ENCODE data around the gene CLPTM1L. TPM values are rescaled to one million over a fixed set of nuclear protein-coding genes. Genes with fewer than 3 reads are reported as not detected.

Gene CLPTM1L
- total RNA-seq, 1 donor from 2014 or later: 34.2 TPM

DNA sequence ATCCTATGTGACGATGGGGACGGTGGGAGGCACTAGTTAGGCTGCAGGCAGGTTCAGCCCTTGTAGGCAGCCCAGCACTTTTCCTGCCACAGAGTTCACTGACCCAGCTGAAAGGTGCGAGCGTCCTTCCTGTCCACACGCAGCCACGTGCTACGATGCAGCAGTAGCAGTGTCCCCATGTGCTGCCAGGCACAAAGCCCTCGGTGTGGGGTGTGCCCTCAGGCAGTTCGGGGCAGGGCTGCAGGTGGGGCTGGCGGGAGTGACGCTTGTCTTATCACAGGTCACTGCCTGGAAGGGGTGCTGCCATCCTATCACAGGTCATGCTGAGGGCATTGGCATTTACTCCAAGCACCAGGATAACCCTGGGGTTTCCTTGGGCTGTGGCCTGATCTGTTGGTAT lies 46.8 kb upstream of the CLPTM1L start:
- H3K27me3 ChIP-seq (ENCODE audit: low read depth): peaks cover 93% of the 10 kb centered on the region
- H3K4me3 ChIP-seq: no peak overlapping the region
- no peaks in the 10 kb centered on the region for H3K36me3 ChIP-seq
- H3K4me1 ChIP-seq: peaks cover 1% of the 10 kb centered on the region
- DNase-seq: no peak
- TF ChIP-seq, protein P1, sequence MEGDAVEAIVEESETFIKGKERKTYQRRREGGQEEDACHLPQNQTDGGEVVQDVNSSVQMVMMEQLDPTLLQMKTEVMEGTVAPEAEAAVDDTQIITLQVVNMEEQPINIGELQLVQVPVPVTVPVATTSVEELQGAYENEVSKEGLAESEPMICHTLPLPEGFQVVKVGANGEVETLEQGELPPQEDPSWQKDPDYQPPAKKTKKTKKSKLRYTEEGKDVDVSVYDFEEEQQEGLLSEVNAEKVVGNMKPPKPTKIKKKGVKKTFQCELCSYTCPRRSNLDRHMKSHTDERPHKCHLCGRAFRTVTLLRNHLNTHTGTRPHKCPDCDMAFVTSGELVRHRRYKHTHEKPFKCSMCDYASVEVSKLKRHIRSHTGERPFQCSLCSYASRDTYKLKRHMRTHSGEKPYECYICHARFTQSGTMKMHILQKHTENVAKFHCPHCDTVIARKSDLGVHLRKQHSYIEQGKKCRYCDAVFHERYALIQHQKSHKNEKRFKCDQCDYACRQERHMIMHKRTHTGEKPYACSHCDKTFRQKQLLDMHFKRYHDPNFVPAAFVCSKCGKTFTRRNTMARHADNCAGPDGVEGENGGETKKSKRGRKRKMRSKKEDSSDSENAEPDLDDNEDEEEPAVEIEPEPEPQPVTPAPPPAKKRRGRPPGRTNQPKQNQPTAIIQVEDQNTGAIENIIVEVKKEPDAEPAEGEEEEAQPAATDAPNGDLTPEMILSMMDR (IDR thresholded peaks at IDR 0.05; ENCODE audit: borderline replicate concordance): no peak
- intact Hi-C loops (cut with micrococcal nuclease): no loop called here
- H3K27ac ChIP-seq (replicated peaks): no peak overlapping the region
- H3K9me3 ChIP-seq (replicated peaks): no peaks in the 10 kb centered on the region

DNA sequence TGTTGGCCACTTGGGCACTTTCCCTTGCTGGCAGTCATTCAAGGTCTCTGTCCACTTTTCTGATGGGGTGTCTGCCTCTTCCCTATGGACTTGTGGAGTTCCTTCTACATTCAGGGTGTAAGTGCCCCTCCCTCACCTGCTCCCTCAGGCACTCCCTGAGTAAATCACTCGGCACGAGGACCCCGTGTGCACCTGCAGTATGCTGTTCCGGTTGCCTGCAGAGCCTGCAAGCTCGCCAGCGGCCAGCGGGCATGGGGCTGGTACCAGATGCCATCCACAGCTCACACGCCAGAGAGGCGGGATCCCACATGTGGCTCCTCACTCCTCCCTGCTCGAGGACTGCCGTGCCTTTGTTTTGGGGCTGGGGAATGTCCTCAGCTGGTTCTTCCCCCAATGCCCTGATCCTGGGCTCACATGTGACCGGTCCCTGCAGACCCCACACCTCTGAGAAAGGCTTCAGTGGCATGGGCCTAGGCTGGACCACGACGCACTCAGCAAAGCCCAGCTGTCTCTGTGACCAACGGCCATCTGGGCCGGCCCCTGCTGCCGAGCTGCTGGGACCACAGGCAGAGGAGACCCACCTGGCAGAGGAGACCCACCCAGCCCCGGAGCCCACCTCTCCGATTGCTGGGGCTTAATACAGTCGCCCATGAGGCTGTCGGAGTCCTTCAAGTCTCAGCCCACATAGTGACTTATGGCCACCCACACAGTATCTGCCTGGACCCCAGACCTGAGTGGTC lies 46.1 kb upstream of the CLPTM1L start:
- H3K9me3 ChIP-seq (replicated peaks): no peaks in the 10 kb centered on the region
- TF ChIP-seq, protein P1 (IDR thresholded peaks at IDR 0.05; ENCODE audit: borderline replicate concordance): no peak
- H3K27me3 ChIP-seq (ENCODE audit: low read depth): peaks cover 93% of the 10 kb centered on the region
- intact Hi-C loops (cut with micrococcal nuclease): no loop called here
- no peaks in the 10 kb centered on the region for H3K36me3 ChIP-seq
- no peak overlapping the region for H3K27ac ChIP-seq (replicated peaks)
- DNase-seq: no peak
- H3K4me1 ChIP-seq: peaks cover 8% of the 10 kb centered on the region
- H3K4me3 ChIP-seq: no peak overlapping the region

DNA sequence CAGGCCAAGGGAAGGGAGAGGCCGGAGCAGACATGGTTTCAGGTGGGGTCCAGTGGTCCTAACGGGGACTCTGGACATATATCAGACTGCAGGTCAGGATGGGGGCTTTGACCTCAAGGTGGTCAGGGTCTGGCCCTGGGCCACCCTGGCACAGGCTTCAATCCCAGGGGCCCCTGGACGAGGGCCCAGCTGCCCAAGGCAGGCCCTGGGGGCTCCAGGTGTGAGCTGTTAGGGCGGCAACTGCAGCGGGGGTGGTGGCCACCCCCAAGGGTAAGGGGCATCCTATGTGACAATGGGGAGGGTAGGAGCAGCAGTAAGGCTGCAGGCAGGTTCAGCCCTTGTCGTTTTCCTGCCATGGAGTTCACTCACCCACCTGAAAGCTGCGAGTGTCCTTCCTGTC lies 45.4 kb upstream of the CLPTM1L start:
- no peaks in the 10 kb centered on the region for H3K9me3 ChIP-seq (replicated peaks)
- DNase-seq: no peak
- H3K36me3 ChIP-seq: no peaks in the 10 kb centered on the region
- peaks cover 86% of the 10 kb centered on the region for H3K27me3 ChIP-seq (ENCODE audit: low read depth)
- no peak overlapping the region for H3K27ac ChIP-seq (replicated peaks)
- TF ChIP-seq, protein P1 (IDR thresholded peaks at IDR 0.05; ENCODE audit: borderline replicate concordance): no peak
- intact Hi-C loops (cut with micrococcal nuclease): no loop called here
- peaks cover 14% of the 10 kb centered on the region for H3K4me1 ChIP-seq
- no peak overlapping the region for H3K4me3 ChIP-seq

DNA sequence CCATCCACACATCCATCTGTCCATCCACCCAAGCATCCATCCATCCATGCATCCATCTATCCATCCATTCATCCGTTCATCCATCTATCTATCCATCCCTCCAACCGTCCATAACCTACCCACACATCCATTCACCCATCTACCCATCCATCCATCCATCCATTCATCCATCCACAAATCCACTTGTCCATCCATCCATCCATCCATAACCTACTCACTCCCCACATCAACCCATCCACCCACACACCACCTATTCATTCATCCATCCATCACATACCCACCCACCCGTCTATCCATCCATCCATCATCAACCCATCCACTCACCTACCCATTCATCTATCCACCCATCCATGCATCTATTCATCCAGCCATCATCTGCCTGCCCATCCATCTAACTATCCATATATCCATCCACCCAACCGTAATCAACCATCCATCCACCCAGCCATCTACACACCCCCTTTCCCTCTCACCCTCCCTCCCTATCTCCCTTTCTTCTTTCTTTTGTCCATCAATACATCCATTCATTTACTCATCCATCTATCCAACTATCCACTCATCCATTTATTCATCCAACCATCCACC lies 43.6 kb upstream of the CLPTM1L start:
- TF ChIP-seq, protein P1 (IDR thresholded peaks at IDR 0.05; ENCODE audit: borderline replicate concordance): no peak
- Histone ChIP-seq H3K4me3 (no peak overlapping the region), H3K4me1 (peaks cover 30% of the 10 kb centered on the region), H3K27ac (replicated peaks) (no peak overlapping the region), H3K9me3 (replicated peaks) (no peaks in the 10 kb centered on the region), H3K36me3 (no peaks in the 10 kb centered on the region), H3K27me3 (ENCODE audit: low read depth) (peaks cover 73% of the 10 kb centered on the region)
- no peak for DNase-seq
- intact Hi-C loops (cut with micrococcal nuclease): no loop called here

DNA sequence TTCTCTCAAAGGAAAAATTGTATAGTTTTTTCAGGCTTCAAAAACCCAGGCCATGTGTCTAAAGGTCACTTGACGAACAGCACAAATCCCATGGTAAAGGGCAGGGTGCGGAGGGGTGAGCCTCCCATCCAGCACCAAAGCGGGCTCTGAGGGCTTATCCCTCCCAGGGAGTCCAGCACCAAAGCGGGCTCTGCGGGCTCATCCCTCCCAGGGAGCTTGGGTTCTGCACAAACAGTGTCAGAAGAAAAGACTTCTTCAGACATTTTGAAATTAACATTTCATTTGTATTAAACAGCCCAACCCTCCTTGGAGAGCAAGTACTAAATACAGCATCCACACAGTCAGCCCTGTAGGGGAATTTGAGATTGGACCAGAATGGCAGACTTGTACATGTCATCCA lies 43.0 kb upstream of the CLPTM1L start:
- Histone ChIP-seq H3K9me3 (replicated peaks) (no peaks in the 10 kb centered on the region), H3K27ac (replicated peaks) (no peak overlapping the region), H3K4me1 (peaks cover 30% of the 10 kb centered on the region), H3K36me3 (no peaks in the 10 kb centered on the region), H3K4me3 (no peak overlapping the region), H3K27me3 (ENCODE audit: low read depth) (peaks cover 67% of the 10 kb centered on the region)
- TF ChIP-seq, protein P1 (IDR thresholded peaks at IDR 0.05; ENCODE audit: borderline replicate concordance): no peak
- intact Hi-C loops (cut with micrococcal nuclease): no loop called here
- no peak for DNase-seq

All from left ventricle myocardium inferior (tissue), 1 donor.